Posterior cingulate gyrus (tissue), 11 donors: ENCODE measurements around the gene TMEM95.
"Not testable (repeated sequence)": the region's sequence is repeated elsewhere in the genome, so short reads cannot be mapped to it uniquely, and the experiment has no call there.

Source experiments
- DNase-seq, 10 donors: peaks; one replicate each; pipeline versions ENCODE4 v3.0.0 to v3.0.0-alpha.2; 2020 to 2021; ENCODE audit warnings: mixed read lengths in 3 of 10
- intact Hi-C: fragments of 100-400 bp; cut with DNase I; formaldehyde crosslinking; loops from one replicate; pipeline ENCODE4 v1.15.1; 2023

The TMEM95 gene

GRCh38 chr17:7340179-7340578 is 14.8 kb upstream of the TMEM95 start:
- DNase-seq, result no peak
- intact Hi-C loops, result no loop called here

- intact Hi-C loops, result no loop called here
- no peak for DNase-seq
Observed at GRCh38 chr17:7341842-7342241, 13.1 kb upstream of the TMEM95 start.

GRCh38 chr17:7343250-7343649 is 11.7 kb upstream of the TMEM95 start:
- intact Hi-C loops, result no loop called here
- no peak for DNase-seq

- peak in 1 of 10 donors; percentile 68 for DNase-seq
- intact Hi-C loops, result no loop called here
Observed at GRCh38 chr17:7346761-7347614, 8.0 kb upstream of the TMEM95 start.

GRCh38 chr17:7347630-7348477 is 7.1 kb upstream of the TMEM95 start:
- DNase-seq, result peak in 1 of 10 donors; percentile 69
- intact Hi-C loops, result no loop called here

GRCh38 chr17:7348478-7349242 is 6.3 kb upstream of the TMEM95 start:
- intact Hi-C loops, result no loop called here
- peak in 1 of 10 donors; percentile 72 for DNase-seq

- intact Hi-C loops, result loop anchor here (2.0 to 10.0 kb wide), 4 partner anchors 35 to 210 kb away; partner anchors contain the start of genes POLR2A, SENP3, SLC35G6 and TMEM256
Observed at GRCh38 chr17:7351665-7352502, 3.1 kb upstream of the TMEM95 start, which contains the start of gene KCTD11. KCTD11 (plus strand) TSS chr17:7352162.

GRCh38 chr17:7352503-7352889 is 2.5 kb upstream of the TMEM95 start:
- DNase-seq, result no peak
- intact Hi-C loops, result loop anchor here (5.0 to 10.0 kb wide), 3 partner anchors 35 to 210 kb away; partner anchors contain the start of genes POLR2A, SENP3 and SLC35G6

More at GRCh38 chr17:7351665-7352502, 3.1 kb upstream of the TMEM95 start, which contains the start of gene KCTD11:
- DNase-seq, result peak; percentile 73 to 97 (median 80)

GRCh38 chr17:7352910-7353635 is 1.9 kb upstream of the TMEM95 start:
- intact Hi-C loops, result loop anchor here (5.0 to 10.0 kb wide), 3 partner anchors 34 to 209 kb away; partner anchors contain the start of genes POLR2A, SENP3 and SLC35G6
- DNase-seq, result no peak

- DNase-seq, result no peak
- intact Hi-C loops, result loop anchor here (5.0 to 10.0 kb wide), 3 partner anchors 33 to 208 kb away; partner anchors contain the start of genes POLR2A, SENP3 and SLC35G6
Observed at GRCh38 chr17:7354262-7354843, 603 bp upstream of the TMEM95 start.

GRCh38 chr17:7355573-7355972 is 617 bp downstream of the TMEM95 start:
- intact Hi-C loops, result loop anchor here (5.0 to 10.0 kb wide), 2 partner anchors 82 to 129 kb away; partner anchors contain the start of genes FGF11, POLR2A, SLC35G6 and TMEM102
- DNase-seq, result no peak

GRCh38 chr17:7356072-7356549 is 1.2 kb downstream of the TMEM95 start:
- intact Hi-C loops, result loop anchor here (5.0 to 10.0 kb wide), 2 partner anchors 81 to 129 kb away; partner anchors contain the start of genes FGF11, POLR2A, SLC35G6 and TMEM102

GRCh38 chr17:7356756-7357155 is 1.8 kb downstream of the TMEM95 start:
- intact Hi-C loops, result loop anchor here (5.0 to 10.0 kb wide), 2 partner anchors 81 to 128 kb away; partner anchors contain the start of genes FGF11, POLR2A, SLC35G6 and TMEM102
- no peak for DNase-seq

More at GRCh38 chr17:7356072-7356549, 1.2 kb downstream of the TMEM95 start:
- DNase-seq, result peak; percentile 47 to 96 (median 74)

GRCh38 chr17:7357381-7357780 is 2.4 kb downstream of the TMEM95 start:
- no peak for DNase-seq
- intact Hi-C loops, result loop anchor here (5.0 to 10.0 kb wide), 2 partner anchors 80 to 127 kb away; partner anchors contain the start of genes FGF11, POLR2A, SLC35G6 and TMEM102

GRCh38 chr17:7361906-7362305 is 7.0 kb downstream of the TMEM95 start:
- DNase-seq, result no peak
- intact Hi-C loops, result no loop called here

GRCh38 chr17:7363311-7363710 is 8.4 kb downstream of the TMEM95 start:
- intact Hi-C loops, result no loop called here

GRCh38 chr17:7365963-7366362 is 11.0 kb downstream of the TMEM95 start:
- DNase-seq, intact Hi-C loops: not testable (repeated sequence)

More at GRCh38 chr17:7363311-7363710, 8.4 kb downstream of the TMEM95 start:
- DNase-seq, result no peak
